Adrenal gland (tissue), 12 donors: ENCODE data around the gene CIZ1. TPM values are rescaled to one million over a fixed set of nuclear protein-coding genes. Genes with fewer than 3 reads are reported as not detected.

Experiments
- DNase-seq, 7 donors: peaks; one replicate each; pipeline ENCODE4 v3.0.0-alpha.2; 2019 to 2020
- H3K27ac ChIP-seq, 5 donors: fragments of 200-600 bp; sonication (generic) in 4 of 5; 1 replicate in 3 of 5; 2 replicates in 2 of 5; pipeline versions ENCODE4 v1.5.1 to v1.8.0; 2016 to 2020; ENCODE audit warnings: mild to moderate bottlenecking in 1 of 5
- H3K27me3 ChIP-seq: fragments of 200-600 bp; 2 replicates; pipeline ENCODE4 v1.8.0; 2021
- H3K36me3 ChIP-seq, 2 donors: fragments of 200-600 bp; replicated peaks in 1 of 2; 1 replicate in 1 of 2; 2 replicates in 1 of 2; pipeline versions ENCODE4 v1.5.1 to v1.8.0; 2018 to 2022
- H3K4me1 ChIP-seq, 2 donors: fragments of 200-600 bp; replicated peaks in 1 of 2; 1 replicate in 1 of 2; 2 replicates in 1 of 2; pipeline versions ENCODE4 v1.5.1 to v1.8.0; 2018 to 2021
- H3K4me3 ChIP-seq, 4 donors: fragments of 200-600 bp; sonication (generic) in 3 of 4; one replicate each; pipeline ENCODE4 v1.5.1; 2016 to 2018
- H3K9me3 ChIP-seq, 3 donors: fragments of 200-600 bp; sonication (generic) in 1 of 3; replicated peaks in 1 of 3; 1 replicate in 2 of 3; 2 replicates in 1 of 3; pipeline versions ENCODE4 v1.5.1 to v1.8.0; 2016 to 2021
- POLR2A ChIP-seq, 2 donors: fragments of 450-650 bp; IDR thresholded peaks; one replicate each; pipeline ENCODE4 v1.6.1; 2017; ENCODE audit warnings: antibody characterized with exemption in 2 of 2, mild to moderate bottlenecking in 2 of 2, moderate library complexity in 1 of 2
- WGBS, 4 donors: extraction: QIAGEN DNeasy Blood & Tissue Kit in 2 of 4; methylation state at CpG; one replicate each; pipeline versions ENCODE4 v1.1.5 to v1.1.7; 2013 to 2017; 5-methylcytosine and 5-hydroxymethylcytosine counted together
- intact Hi-C, 2 donors: fragments of 100-400 bp; cut with DNase I; formaldehyde crosslinking; loops; one replicate each; pipeline versions ENCODE4 v1.14.1 to v1.15.0; 2022 to 2023
- polyA plus RNA-seq, 3 donors: library from polyadenylated mRNA; stranded (reverse); fragments of 200-250 nt in 2 of 3; fragments of 350-450 nt in 1 of 3; fragmentation: Illumina TruSeq in 1 of 3; extraction: RNeasy Lipid Tissue Mini Kit (QIAGEN cat#74804) in 1 of 3; gene quantifications; one replicate each; pipeline ENCODE4 v1.2.3, GENCODE V29; 2013 to 2014
- total RNA-seq, 9 donors: library from RNA; depleted of rRNA in 4 of 9; stranded (reverse); fragments of >200 nt in 4 of 9; fragments of 120-200 nt in 1 of 9; fragmentation: NEBNext Ultra II Directional in 1 of 9; extraction: Animal tissue kit (Norgen Biotek cat#: 25700) in 1 of 9; gene quantifications; one replicate each; pipeline versions ENCODE4 v1.1.0 to v1.2.4, GENCODE V29; 2013 to 2023
- TF ChIP-seq, protein P1 (sequence below), 6 experiments: fragments of 450-650 bp in 4 of 6; fragments of 200-600 bp in 2 of 6; sonication (generic) in 1 of 6; IDR thresholded peaks; 1 replicate in 5 of 6; 2 replicates in 1 of 6; pipeline versions ENCODE4 v1.5.1 to v1.8.0; 2016 to 2021; ENCODE audit warnings: antibody characterized with exemption in 6 of 6, mild to moderate bottlenecking in 2 of 6, moderate library complexity in 1 of 6
- donor health status: healthy with polysubstance abuse.
- donor health status: Bipolar disorder and iron deficiency.
- donor health status: DM: yes; HTN: yes; CAD: no.
- donor health status: DM: no; HTN: no; CAD: no.
- donor health status: DM: no; HTN: no; CAD: no.
- donor health status: DM: yes; HTN: yes; CAD: no.

The CIZ1 gene
- total and polyA plus RNA-seq, 12 donors = 25.3 to 142 (median 80.4) TPM

DNA sequence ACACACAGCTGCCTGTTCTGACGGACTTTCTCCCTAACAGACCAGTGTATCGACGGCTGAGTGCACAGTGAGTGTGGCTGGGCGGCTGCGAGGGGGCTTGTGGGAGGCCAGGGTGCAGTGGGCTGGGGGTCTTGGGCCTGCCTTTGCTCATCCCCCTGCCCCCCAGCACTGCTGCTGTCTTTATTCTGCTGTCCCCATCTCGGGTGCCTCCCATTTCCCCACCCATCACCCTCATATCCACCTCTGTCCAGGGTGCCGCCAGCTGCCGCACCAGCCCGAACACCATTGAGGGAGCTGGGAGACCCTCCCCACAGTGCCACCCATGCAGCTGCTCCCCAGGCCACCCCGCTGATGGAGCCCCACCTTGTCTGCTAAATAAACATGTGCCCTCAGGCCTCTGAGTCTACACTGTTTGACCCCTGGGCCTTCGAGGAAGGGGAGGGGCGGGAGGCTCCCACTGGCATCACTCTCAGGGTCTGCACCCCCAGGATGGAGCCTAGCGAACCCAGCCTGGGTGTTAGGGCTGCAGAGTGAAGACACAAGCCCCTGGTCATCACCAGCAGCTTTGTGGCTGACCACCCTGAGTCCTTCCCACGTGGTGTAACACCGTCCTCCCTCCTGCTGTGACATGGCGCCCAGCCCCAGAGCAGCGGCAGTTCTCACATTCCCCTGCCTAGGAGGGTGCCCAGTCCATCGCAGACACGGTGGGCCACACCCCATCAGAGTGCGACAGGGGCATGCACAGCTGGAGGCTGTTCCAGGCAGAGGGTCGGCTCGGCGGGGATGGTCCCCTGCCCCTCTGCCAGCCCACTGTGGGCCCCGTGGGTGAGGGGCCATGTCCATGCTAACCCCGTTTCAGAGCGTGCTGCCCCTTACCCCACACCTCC is 38.1 kb downstream of the CIZ1 start:
- Histone ChIP-seq H3K9me3 (no peaks in the 10 kb centered on the region), H3K27ac (no peak overlapping the region), H3K27me3 (no peaks in the 10 kb centered on the region), H3K4me3 (no peak overlapping the region), H3K4me1 (peaks cover 0 to 9% of the 10 kb centered on the region in 2 donors), H3K36me3 (no peaks in the 10 kb centered on the region)
- no peak for TF ChIP-seq POLR2A (IDR thresholded peaks at IDR 0.05)
- TF ChIP-seq, protein P1, sequence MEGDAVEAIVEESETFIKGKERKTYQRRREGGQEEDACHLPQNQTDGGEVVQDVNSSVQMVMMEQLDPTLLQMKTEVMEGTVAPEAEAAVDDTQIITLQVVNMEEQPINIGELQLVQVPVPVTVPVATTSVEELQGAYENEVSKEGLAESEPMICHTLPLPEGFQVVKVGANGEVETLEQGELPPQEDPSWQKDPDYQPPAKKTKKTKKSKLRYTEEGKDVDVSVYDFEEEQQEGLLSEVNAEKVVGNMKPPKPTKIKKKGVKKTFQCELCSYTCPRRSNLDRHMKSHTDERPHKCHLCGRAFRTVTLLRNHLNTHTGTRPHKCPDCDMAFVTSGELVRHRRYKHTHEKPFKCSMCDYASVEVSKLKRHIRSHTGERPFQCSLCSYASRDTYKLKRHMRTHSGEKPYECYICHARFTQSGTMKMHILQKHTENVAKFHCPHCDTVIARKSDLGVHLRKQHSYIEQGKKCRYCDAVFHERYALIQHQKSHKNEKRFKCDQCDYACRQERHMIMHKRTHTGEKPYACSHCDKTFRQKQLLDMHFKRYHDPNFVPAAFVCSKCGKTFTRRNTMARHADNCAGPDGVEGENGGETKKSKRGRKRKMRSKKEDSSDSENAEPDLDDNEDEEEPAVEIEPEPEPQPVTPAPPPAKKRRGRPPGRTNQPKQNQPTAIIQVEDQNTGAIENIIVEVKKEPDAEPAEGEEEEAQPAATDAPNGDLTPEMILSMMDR (IDR thresholded peaks at IDR 0.05) = no peak
- intact Hi-C loops = no loop called here
- WGBS, 4 donors = 83 to 88% (median 84%) methylated on average over 7 to 26 of the region's 26 CpGs
- DNase-seq = peak in 1 of 7 donors; percentile 12

GRCh38 chr9:128152133-128153059 is 39.0 kb downstream of the CIZ1 start:
- Histone ChIP-seq H3K36me3 (no peaks in the 10 kb centered on the region), H3K27me3 (no peaks in the 10 kb centered on the region), H3K9me3 (no peaks in the 10 kb centered on the region), H3K4me3 (no peak overlapping the region), H3K4me1 (peaks cover 0 to 9% of the 10 kb centered on the region in 2 donors), H3K27ac (no peak overlapping the region)
- 78 to 92% (median 89%) methylated on average over 8 to 13 of the region's 13 CpGs for WGBS, 4 donors
- no peak for TF ChIP-seq POLR2A (IDR thresholded peaks at IDR 0.05)
- TF ChIP-seq, protein P1 (IDR thresholded peaks at IDR 0.05) = no peak
- DNase-seq = peak in 1 of 7 donors; percentile 22
- intact Hi-C loops = no loop called here

GRCh38 chr9:128151309-128152132 is 39.9 kb downstream of the CIZ1 start:
- Histone ChIP-seq H3K9me3 (no peaks in the 10 kb centered on the region), H3K4me3 (no peak overlapping the region), H3K4me1 (peaks cover 0 to 9% of the 10 kb centered on the region in 2 donors), H3K27ac (no peak overlapping the region), H3K36me3 (no peaks in the 10 kb centered on the region), H3K27me3 (no peaks in the 10 kb centered on the region)
- peak in 1 of 7 donors; percentile 12 for DNase-seq
- TF ChIP-seq, protein P1 (IDR thresholded peaks at IDR 0.05) = no peak
- TF ChIP-seq POLR2A (IDR thresholded peaks at IDR 0.05) = no peak
- intact Hi-C loops = no loop called here
- 85 to 89% (median 88%) methylated on average over 14 to 18 of the region's 18 CpGs for WGBS, 4 donors
